ENCODE data around the gene AADAT. TPM values are rescaled to one million over a fixed set of nuclear protein-coding genes. Genes with fewer than 3 reads are reported as not detected.

The AADAT gene
- total and polyA plus RNA-seq, 2 of the 4 experiments (the other 2 are of a cell fraction) = 4.7 to 6.9 TPM

DNA sequence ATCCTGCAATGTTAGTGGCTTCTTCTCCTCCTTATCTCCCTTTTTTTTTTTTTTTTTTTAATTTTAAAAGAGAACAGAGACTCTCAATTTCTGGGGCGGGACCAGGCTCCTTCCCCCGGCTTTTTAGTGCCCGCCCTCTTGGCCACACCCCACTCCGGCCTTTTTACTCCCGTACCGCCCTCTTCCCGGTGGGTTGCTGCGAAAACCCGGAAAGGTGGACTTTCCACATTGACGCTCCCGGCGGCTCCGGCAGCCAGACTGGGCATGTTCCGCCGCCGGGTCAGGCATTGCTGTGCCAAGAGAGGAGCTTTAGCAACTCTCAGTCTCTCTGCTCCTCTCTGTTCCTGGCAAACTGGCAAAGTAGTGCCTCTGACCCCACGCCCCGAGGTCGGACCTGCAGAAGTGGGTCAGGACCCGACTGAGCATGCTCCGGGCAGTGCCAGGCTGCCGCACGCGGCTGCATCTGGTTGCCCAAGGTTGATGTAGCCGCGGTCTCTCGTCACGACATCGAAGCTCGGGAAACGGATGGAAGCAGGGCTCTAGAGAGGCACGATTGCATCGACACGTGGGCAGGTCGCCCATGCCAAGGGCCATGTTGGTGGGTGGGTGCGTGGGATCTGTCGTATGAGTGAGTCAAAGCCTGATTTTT, 62.5 kb downstream of the AADAT start:
- no peaks in the 10 kb centered on the region for H4K20me1 ChIP-seq (ENCODE audit: insufficient read depth, low read length)
- H3K4me2 ChIP-seq (ENCODE audit: low read depth, low read length) = peak overlapping the region; percentile 95
- no peak overlapping the region for H2AK5ac ChIP-seq (ENCODE audit: low read depth, low read length)
- H3K27ac ChIP-seq (ENCODE audit: insufficient read depth, low read length) = no peak overlapping the region
- H3K4ac ChIP-seq (ENCODE audit: low read depth, low read length) = no peak overlapping the region
- H2BK15ac ChIP-seq (ENCODE audit: low read depth, low read length) = no peak overlapping the region; the same call in 2 of the 3 replicates
- WGBS, 2 experiments (ENCODE audit: extremely low coverage in 2 of 2, insufficient read length in 1 of 2) = 2% methylated on average over 13 of the region's 37 CpGs; no CpG with 5 or more reads in 1 of the 2 experiments
- no peak overlapping the region for H4K5ac ChIP-seq (ENCODE audit: low read depth, low read length)
- H3K56ac ChIP-seq (ENCODE audit: extremely low read depth, insufficient read depth, low read length) = 0 out of 2 replicates have a peak overlapping the region, but pooled peaks have one; percentile 5
- peak overlapping the region; percentile 99 for H2AFZ ChIP-seq (replicated peaks; ENCODE audit: low read length, poor library complexity)
- ChIA-PET POLR2A (ENCODE audit: unreplicated experiment) (no interaction called here), CTCF (interaction anchor here (0.7 to 1.0 kb wide), 2 partner anchors 20 to 267 kb away, joined by 3 read pairs; no protein-coding TSS in a partner anchor)
- 0 out of 2 replicates have a peak, but pooled peaks cover 5% of the 10 kb centered on the region for H3K9me3 ChIP-seq (ENCODE audit: control insufficient read depth, insufficient read depth, low read length)
- no TSS peak for BruUV-seq (replicated peaks)
- H3K9ac ChIP-seq (ENCODE audit: low read depth, low read length) = no peak overlapping the region
- H2BK5ac ChIP-seq (ENCODE audit: low read depth, low read length, poor library complexity, severe bottlenecking) = no peak overlapping the region
- in situ Hi-C loops (cut with MboI; ENCODE audit: low sequenced_read_pairs) (no loop called here), dilution Hi-C loops (cut with HindIII; ENCODE audit: low sequenced_read_pairs, unreplicated experiment) (no loop called here), intact Hi-C loops (cut with micrococcal nuclease) (loop anchor here (5.0 kb wide), 2 partner anchors 205 to 415 kb away; partner anchors contain the start of gene NEK1)
- H2AK9ac ChIP-seq (replicated peaks; ENCODE audit: low read depth, low read length, poor library complexity) = peak overlapping the region; percentile 83
- no peaks in the 10 kb centered on the region for H3K79me1 ChIP-seq (ENCODE audit: low read depth in 1 of 2, low read length in 2 of 2)
- H3K27me3 ChIP-seq (ENCODE audit: control insufficient read depth, insufficient read depth, low read length) = peaks cover 22% of the 10 kb centered on the region
- ATAC-seq (ENCODE audit: low read depth) (peak; percentile 82), DNase-seq (peak; percentile 95)
- no peaks in the 10 kb centered on the region for H3K9me1 ChIP-seq (ENCODE audit: insufficient read depth, low read length)
- no peak overlapping the region for H3K23ac ChIP-seq (ENCODE audit: low read depth, low read length)
- H2BK20ac ChIP-seq (ENCODE audit: low read depth, low read length) = no peak overlapping the region
- 0 out of 2 replicates have a peak, but pooled peaks cover 2% of the 10 kb centered on the region for H3K4me1 ChIP-seq (ENCODE audit: control insufficient read depth, insufficient read depth, low read length)
- no peak overlapping the region for H4K91ac ChIP-seq (ENCODE audit: insufficient read depth, low read depth, low read length)
- H2BK120ac ChIP-seq (ENCODE audit: low read depth, low read length) = no peak overlapping the region
- no peak overlapping the region for H3K18ac ChIP-seq (ENCODE audit: low read depth, low read length)
- H4K8ac ChIP-seq (ENCODE audit: low read depth in 2 of 2, low read length in 2 of 2) = peak overlapping the region in 1 of 2 experiments; percentile 83; a peak in 2 of 4 replicates
- H3K14ac ChIP-seq (replicated peaks; ENCODE audit: low read depth, low read length) = no peak overlapping the region
- H3K4me3 ChIP-seq (ENCODE audit: insufficient read depth, low read depth, low read length) = peak overlapping the region; percentile 68
- TF ChIP-seq SMC3 (IDR thresholded peaks at IDR 0.05; ENCODE audit: low read depth, low read length) (no peak), MXI1 (IDR thresholded peaks at IDR 0.05; ENCODE audit: borderline replicate concordance, low read depth, low read length) (no peak), CEBPB (IDR thresholded peaks at IDR 0.05; ENCODE audit: low read depth, low read length) (peak; percentile 73), RFX5 (IDR thresholded peaks at IDR 0.05; ENCODE audit: low read depth, low read length) (no peak), RAD21 (IDR thresholded peaks at IDR 0.05; ENCODE audit: low read length) (no peak), MAZ (IDR thresholded peaks at IDR 0.05; ENCODE audit: borderline replicate concordance, low read depth, low read length) (peak; percentile 96)
- TF ChIP-seq, protein P1, sequence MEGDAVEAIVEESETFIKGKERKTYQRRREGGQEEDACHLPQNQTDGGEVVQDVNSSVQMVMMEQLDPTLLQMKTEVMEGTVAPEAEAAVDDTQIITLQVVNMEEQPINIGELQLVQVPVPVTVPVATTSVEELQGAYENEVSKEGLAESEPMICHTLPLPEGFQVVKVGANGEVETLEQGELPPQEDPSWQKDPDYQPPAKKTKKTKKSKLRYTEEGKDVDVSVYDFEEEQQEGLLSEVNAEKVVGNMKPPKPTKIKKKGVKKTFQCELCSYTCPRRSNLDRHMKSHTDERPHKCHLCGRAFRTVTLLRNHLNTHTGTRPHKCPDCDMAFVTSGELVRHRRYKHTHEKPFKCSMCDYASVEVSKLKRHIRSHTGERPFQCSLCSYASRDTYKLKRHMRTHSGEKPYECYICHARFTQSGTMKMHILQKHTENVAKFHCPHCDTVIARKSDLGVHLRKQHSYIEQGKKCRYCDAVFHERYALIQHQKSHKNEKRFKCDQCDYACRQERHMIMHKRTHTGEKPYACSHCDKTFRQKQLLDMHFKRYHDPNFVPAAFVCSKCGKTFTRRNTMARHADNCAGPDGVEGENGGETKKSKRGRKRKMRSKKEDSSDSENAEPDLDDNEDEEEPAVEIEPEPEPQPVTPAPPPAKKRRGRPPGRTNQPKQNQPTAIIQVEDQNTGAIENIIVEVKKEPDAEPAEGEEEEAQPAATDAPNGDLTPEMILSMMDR (conservative IDR thresholded peaks at IDR 0.05; ENCODE audit: low read depth, low read length) = no peak
- TF ChIP-seq, protein P2, sequence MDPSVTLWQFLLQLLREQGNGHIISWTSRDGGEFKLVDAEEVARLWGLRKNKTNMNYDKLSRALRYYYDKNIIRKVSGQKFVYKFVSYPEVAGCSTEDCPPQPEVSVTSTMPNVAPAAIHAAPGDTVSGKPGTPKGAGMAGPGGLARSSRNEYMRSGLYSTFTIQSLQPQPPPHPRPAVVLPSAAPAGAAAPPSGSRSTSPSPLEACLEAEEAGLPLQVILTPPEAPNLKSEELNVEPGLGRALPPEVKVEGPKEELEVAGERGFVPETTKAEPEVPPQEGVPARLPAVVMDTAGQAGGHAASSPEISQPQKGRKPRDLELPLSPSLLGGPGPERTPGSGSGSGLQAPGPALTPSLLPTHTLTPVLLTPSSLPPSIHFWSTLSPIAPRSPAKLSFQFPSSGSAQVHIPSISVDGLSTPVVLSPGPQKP (IDR thresholded peaks at IDR 0.05; ENCODE audit: borderline replicate concordance, low read depth, low read length) = no peak
- no peaks in the 10 kb centered on the region for H3K36me3 ChIP-seq (ENCODE audit: control insufficient read depth, insufficient read depth, low read length)

Data from IMR-90 (cell line).